Measurements from ENCODE around the gene POT1. TPM values are rescaled to one million over a fixed set of nuclear protein-coding genes. Genes with fewer than 3 reads are reported as not detected.

POT1 gene
- total and polyA plus RNA-seq, 2 of the 8 experiments (the other 6 are each of a cell fraction or from before 2014, with no cell fraction given) = 13.1 to 22.8 TPM

GRCh38 chr7:124783271-124783670 is 146.4 kb downstream of the POT1 start (continued):
- TF ChIP-seq CHD7 (IDR thresholded peaks at IDR 0.05; ENCODE audit: insufficient replicate concordance, low read length) (no peak), CBX5 (IDR thresholded peaks at IDR 0.05; ENCODE audit: low read depth, low read length) (no peak), USF2 (IDR thresholded peaks at IDR 0.05; ENCODE audit: low read length) (no peak), JUN (IDR thresholded peaks at IDR 0.05; ENCODE audit: low read depth, low read length) (no peak), POU5F1 (IDR thresholded peaks at IDR 0.05; ENCODE audit: low read depth, low read length) (no peak), GTF2F1 (IDR thresholded peaks at IDR 0.05; ENCODE audit: borderline replicate concordance, low read depth, low read length) (no peak), BCL11A (IDR thresholded peaks at IDR 0.05; ENCODE audit: low read depth in 2 of 2, low read length in 2 of 2) (no peak), POLR2AphosphoS5 (IDR thresholded peaks at IDR 0.05; ENCODE audit: low read depth, low read length) (no peak), SRF (IDR thresholded peaks at IDR 0.05; ENCODE audit: low read depth, low read length) (no peak), RNF2 (IDR thresholded peaks at IDR 0.05; ENCODE audit: borderline replicate concordance, low read depth, low read length, missing control alignments, poor library complexity, severe bottlenecking) (no peak)
